ENCODE data around the gene PPP1R27. TPM values are rescaled to one million over a fixed set of nuclear protein-coding genes. Genes with fewer than 3 reads are reported as not detected.

The PPP1R27 gene
- total and polyA plus RNA-seq, 9 of the 15 experiments (the other 6 are each of a cell fraction or from before 2014, with no cell fraction given), result 0.29 to 6.9 (median 1.5) TPM; not detected in 2

- Histone ChIP-seq H3K4me1 (replicated peaks in 1 of 2; ENCODE audit: control insufficient read depth in 2 of 2, insufficient read depth in 2 of 2, low read length in 2 of 2) (peaks cover 0 to 91% of the 10 kb centered on the region in 2 experiments; a peak in 3 of 5 replicates), H4K20me1 (replicated peaks; ENCODE audit: control insufficient read depth, insufficient read depth, low read length) (peaks cover 14% of the 10 kb centered on the region), H3K4me3 (no peak overlapping the region), H3K9me3 (replicated peaks; ENCODE audit: control insufficient read depth, insufficient read depth, low read depth, low read length) (no peaks in the 10 kb centered on the region), H3K9me1 (ENCODE audit: control insufficient read depth, insufficient read depth, low read length) (peaks cover 2% of the 10 kb centered on the region), H3K4me2 (ENCODE audit: insufficient read depth, low read length) (no peak overlapping the region), H3K27ac (ENCODE audit: extremely low read depth, low read depth, low read length) (no peak overlapping the region), H3K36me3 (ENCODE audit: control insufficient read depth, insufficient read depth, low read length) (no peaks in the 10 kb centered on the region), H3K9ac (ENCODE audit: insufficient read depth in 1 of 2, low read depth in 2 of 2, low read length in 2 of 2) (peak overlapping the region in 1 of 2 experiments; percentile 35; a peak in 1 of 4 replicates), H3K27me3 (ENCODE audit: control insufficient read depth in 2 of 2, insufficient read depth in 2 of 2, low read length in 2 of 2) (peaks cover 19 to 73% of the 10 kb centered on the region in 2 experiments; a peak in 4 of 5 replicates), H2AFZ (ENCODE audit: low read depth, low read length) (no peak overlapping the region), H3K79me2 (ENCODE audit: control insufficient read depth, insufficient read depth, low read length) (no peaks in the 10 kb centered on the region)
- ATAC-seq (no peak), DNase-seq (ENCODE audit: extremely low read depth in 1 of 4, low spot score in 3 of 4) (no peak), FAIRE-seq (no peak)
- intact Hi-C loops (cut with micrococcal nuclease) (no loop called here), in situ Hi-C loops (cut with MboI) (loop anchor here (5.0 kb wide), 1 partner anchor 72 kb away; no protein-coding TSS in a partner anchor)
- ChIA-PET POLR2A (interaction anchor here (0.5 to 0.6 kb wide), 2 partner anchors 9 to 95 kb away, joined by 3 read pairs; no protein-coding TSS in a partner anchor), CTCF (ENCODE audit: low intra/inter-chr PET ratio) (no interaction called here)
- TF ChIP-seq PCBP1 (IDR thresholded peaks at IDR 0.05; ENCODE audit: low read depth, low read length, poor library complexity, severe bottlenecking) (no peak), DMBX1 (CRISPR knock-in tag; IDR thresholded peaks at IDR 0.05; ENCODE audit: borderline replicate concordance) (no peak), NCOA2 (IDR thresholded peaks at IDR 0.05; ENCODE audit: partially characterized antibody in 2 of 2) (no peak), SMAD4 (CRISPR knock-in tag; conservative IDR thresholded peaks at IDR 0.05) (peak; percentile 86; the same call in 1 of the 2 replicates), ZNF23 (CRISPR knock-in tag; IDR thresholded peaks at IDR 0.05) (no peak), TEAD4 (IDR thresholded peaks at IDR 0.05; ENCODE audit: low read length) (no peak), TEAD4 (CRISPR knock-in tag; IDR thresholded peaks at IDR 0.05; ENCODE audit: borderline replicate concordance) (no peak), AFF1 (IDR thresholded peaks at IDR 0.05; ENCODE audit: low read depth in 1 of 2, partially characterized antibody in 2 of 2) (no peak), BCOR (IDR thresholded peaks at IDR 0.05) (no peak), GATAD2A (IDR thresholded peaks at IDR 0.05) (no peak)
- TF ChIP-seq, protein P1, sequence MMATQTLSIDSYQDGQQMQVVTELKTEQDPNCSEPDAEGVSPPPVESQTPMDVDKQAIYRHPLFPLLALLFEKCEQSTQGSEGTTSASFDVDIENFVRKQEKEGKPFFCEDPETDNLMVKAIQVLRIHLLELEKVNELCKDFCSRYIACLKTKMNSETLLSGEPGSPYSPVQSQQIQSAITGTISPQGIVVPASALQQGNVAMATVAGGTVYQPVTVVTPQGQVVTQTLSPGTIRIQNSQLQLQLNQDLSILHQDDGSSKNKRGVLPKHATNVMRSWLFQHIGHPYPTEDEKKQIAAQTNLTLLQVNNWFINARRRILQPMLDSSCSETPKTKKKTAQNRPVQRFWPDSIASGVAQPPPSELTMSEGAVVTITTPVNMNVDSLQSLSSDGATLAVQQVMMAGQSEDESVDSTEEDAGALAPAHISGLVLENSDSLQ (IDR thresholded peaks at IDR 0.05), result 0 out of 2 replicates have a peak, but pooled peaks have one; percentile 8
- 9% methylated on average over 6 of the region's 7 CpGs for WGBS (ENCODE audit: insufficient coverage, low coverage, missing lambda C conversion rate)
- BruUV-seq (replicated peaks), result no TSS peak
Observed at GRCh38 chr17:81809556-81809998, 25.3 kb downstream of the PPP1R27 start.
